Fibroblast of the aortic adventitia (primary cell): Measurements from ENCODE around the gene FBN2. TPM values are rescaled to one million over a fixed set of nuclear protein-coding genes. Genes with fewer than 3 reads are reported as not detected.
"Not testable (repeated sequence)": the region's sequence is repeated elsewhere in the genome, so short reads cannot be mapped to it uniquely, and the experiment has no call there.

Experiments
- DNase-seq: peaks from one replicate; pipeline ENCODE4 v3.0.0-alpha.2; 2010; ENCODE audit warnings: low read depth
- H3K4me3 ChIP-seq: 2 replicates; pipeline ENCODE4 v1.5.1; 2011; ENCODE audit warnings: low read depth, mild to moderate bottlenecking, control low read depth, low read length, moderate library complexity
- CTCF ChIP-seq: IDR thresholded peaks from 2 replicates; pipeline ENCODE4 v1.5.1; 2011; ENCODE audit warnings: mild to moderate bottlenecking, low read length, control low read depth, inconsistent platforms; ENCODE audit not compliant: insufficient read depth
- total RNA-seq: library from RNA; depleted of rRNA; stranded (reverse); fragments of >200 nt; gene quantifications from 2 replicates; pipeline ENCODE4 v1.2.3, GENCODE V29; 2012; ENCODE audit warnings: low replicate concordance

The FBN2 gene
- total RNA-seq, 1 donor, result 19.8 TPM

DNA sequence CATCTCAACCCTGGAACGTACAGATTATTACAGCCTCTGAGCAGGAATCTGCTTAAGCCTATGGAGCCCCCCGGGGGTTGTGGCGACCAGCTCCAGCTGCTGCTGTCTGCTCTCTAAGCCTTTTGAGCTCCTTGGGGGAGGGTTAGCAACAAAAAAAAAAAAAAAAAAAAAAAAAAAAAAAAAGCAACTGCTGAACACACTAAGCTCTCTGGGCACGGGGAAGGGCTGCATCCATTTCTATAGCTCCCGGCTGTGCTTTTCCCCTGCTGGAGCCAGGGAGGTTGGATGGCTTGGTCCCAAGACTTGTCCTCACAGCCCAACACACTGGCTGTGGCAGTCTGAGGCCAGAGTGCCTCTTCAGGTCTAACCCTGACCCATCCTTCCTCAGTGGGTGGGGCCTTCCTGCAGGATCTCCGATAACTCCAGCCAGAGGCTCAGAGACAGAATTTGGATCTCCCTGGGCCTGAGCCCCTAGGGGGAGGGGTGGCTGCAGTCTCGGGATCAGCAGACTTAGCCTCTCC is 82.1 kb downstream of the FBN2 start:
- H3K4me3 ChIP-seq, result no peak overlapping the region
- DNase-seq, result no peak
- no peak for TF ChIP-seq CTCF

GRCh38 chr5:128453121-128453520 is 84.9 kb downstream of the FBN2 start:
- no peak for DNase-seq
- TF ChIP-seq CTCF, result no peak
- H3K4me3 ChIP-seq, result no peak overlapping the region

- not testable (repeated sequence) for H3K4me3 ChIP-seq, DNase-seq
These were observed 90.8 kb downstream of the FBN2 start for GRCh38 chr5:128447224-128447623.

DNA sequence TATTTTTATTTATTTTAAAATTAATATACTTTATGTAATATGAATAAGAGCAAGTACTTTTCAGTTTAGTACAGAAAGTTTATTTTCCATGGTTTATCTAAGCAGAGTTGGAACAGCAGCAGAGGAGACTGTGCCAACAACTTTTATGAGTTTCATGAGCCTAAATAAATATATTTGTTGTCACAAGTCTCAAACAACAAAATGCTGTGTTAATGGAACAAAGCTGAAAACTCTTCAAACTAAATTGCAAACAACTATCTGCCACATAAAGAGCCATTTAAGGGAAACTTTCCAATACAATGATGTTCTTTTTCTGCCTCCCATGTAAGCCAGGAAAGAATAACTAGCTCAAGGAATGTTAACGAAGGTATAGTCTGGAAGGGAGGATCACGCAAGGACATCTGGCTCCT is 96.1 kb downstream of the FBN2 start:
- H3K4me3 ChIP-seq, result no peak overlapping the region
- TF ChIP-seq CTCF, result no peak
- DNase-seq, result no peak

DNA sequence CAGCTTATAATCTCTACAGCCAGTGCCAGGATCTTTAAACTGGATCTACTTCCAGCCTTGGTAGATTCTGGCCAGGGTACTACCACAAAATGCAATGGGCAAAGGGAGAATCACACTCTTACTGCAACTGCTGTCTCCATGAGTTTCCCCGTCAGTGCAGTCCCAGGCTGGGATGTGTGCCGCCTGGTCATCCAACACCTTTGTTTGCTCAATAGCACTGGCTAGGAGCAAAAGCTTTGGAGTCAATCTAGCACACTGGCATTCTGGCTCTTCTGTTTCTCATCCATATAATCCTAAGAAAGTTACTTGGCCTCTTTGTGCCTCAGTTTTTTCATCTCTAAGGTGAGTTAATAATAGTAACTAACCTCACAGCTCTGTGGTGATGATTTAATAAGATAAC is 96.9 kb downstream of the FBN2 start:
- H3K4me3 ChIP-seq, result no peak overlapping the region
- DNase-seq, result no peak
- no peak for TF ChIP-seq CTCF

GRCh38 chr5:128436749-128437188 is 101.3 kb downstream of the FBN2 start:
- TF ChIP-seq CTCF, result no peak
- DNase-seq, result peak; percentile 35
- H3K4me3 ChIP-seq, result no peak overlapping the region

GRCh38 chr5:128435861-128436260 is 102.2 kb downstream of the FBN2 start:
- TF ChIP-seq CTCF, result no peak
- DNase-seq, result no peak
- H3K4me3 ChIP-seq, result no peak overlapping the region
